GM21737 (cell line): ENCODE measurements around the gene RRP7A.
A peak's percentile ranks its signal among the peaks of the same experiment; 100 is the strongest.
"Not testable (repeated sequence)": the region's sequence is repeated elsewhere in the genome, so short reads cannot be mapped to it uniquely, and the experiment has no call there.

Experiments used
- ATAC-seq: cut with Tn5 transposase; IDR thresholded peaks from one replicate; pipeline ENCODE4 v1.9.1; 2021; ENCODE audit warnings: mild to moderate bottlenecking, moderate library complexity; ENCODE audit not compliant: unreplicated experiment

The RRP7A gene, protein sequence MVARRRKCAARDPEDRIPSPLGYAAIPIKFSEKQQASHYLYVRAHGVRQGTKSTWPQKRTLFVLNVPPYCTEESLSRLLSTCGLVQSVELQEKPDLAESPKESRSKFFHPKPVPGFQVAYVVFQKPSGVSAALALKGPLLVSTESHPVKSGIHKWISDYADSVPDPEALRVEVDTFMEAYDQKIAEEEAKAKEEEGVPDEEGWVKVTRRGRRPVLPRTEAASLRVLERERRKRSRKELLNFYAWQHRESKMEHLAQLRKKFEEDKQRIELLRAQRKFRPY

DNA sequence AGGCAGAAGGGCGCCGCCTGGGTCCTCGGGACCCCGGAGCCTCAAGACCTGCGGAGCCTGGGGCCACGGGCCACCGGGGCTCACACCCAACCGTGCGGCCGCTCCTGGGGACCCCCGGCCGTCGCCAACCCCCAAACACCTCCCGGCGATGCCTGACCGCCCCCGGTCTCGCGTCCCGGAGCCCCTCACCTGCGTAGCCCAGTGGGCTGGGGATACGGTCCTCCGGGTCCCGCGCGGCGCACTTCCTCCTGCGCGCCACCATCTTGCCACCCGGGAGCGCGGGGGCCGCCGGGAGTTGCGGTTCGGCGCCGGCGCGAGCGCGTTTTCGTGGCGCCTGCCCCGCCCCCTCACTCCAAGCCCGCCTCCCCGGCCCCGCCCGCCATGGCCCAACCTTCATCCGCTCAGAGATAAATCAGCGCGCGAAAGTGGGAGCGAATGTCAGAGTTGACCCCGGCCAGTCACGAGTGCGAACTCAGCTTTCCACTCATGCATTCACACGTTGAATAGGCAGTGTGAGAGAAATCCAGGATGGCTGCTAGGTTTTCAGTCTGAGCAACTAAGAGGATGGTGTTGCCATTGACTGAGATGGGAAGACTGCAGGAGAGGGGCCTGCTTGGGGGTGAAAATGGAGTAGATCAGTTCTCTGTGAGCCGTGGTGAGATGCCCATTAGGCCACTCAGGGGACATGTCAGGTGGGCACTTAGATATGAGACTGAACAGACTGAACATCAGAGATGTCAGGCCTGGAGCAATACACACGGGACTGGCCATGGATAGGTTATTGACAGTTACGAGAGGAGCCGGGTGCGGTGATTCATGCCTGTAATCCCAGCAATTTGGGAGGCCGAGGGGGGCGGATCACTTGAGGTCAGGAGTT is at the start of gene RRP7A:
Gene RRP7A (minus strand): TSS at position 272 of the 877 bp plus-strand sequence. CDS start 10 bp downstream, at position 262.
- ATAC-seq, result peak; percentile 82

GRCh38 chr22:42567950-42568349 is 48.4 kb upstream of the RRP7A start:
- not testable (repeated sequence) for ATAC-seq

DNA sequence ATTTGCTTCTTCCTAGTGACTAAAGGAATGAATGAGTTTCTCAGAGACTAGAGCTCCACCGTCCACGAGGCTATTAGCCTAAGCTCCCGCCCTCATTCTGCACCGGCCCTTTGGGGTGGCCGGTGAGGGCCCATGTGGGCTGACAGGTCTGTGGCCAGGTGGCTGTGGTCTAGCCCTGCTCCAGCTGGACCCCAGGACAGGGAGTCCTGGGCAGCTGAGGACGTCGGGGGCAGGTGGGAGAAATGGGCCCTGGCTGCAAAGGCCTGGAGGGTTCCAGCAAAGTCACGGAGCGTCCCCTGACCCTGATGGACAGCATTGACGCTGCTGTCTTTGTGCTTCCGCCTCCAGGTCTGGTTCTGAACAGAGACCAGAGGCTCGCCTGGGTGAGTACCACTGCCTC is 46.4 kb upstream of the RRP7A start:
- no peak for ATAC-seq

- ATAC-seq, result no peak
These were observed 45.1 kb upstream of the RRP7A start for GRCh38 chr22:42564699-42565098.

DNA sequence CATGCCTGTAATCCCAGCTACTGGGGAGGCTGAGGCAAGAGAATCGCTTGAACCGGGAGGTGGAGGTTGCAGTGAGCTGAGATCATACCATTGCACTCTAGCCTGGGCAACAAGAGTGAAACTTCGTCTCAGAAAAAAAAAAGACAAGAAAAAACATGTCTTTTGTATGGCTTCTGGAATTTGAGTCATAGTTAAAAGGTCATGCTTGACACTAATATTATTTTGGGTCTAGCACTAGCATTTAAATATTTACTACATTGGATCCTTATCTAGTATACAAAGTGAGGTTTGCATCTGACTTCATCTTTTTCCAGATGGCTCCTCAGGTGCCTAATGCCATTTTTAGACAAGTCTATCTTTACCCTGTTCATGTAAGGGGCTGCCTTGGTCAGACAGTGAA is 44.3 kb upstream of the RRP7A start:
- not testable (repeated sequence) for ATAC-seq

DNA sequence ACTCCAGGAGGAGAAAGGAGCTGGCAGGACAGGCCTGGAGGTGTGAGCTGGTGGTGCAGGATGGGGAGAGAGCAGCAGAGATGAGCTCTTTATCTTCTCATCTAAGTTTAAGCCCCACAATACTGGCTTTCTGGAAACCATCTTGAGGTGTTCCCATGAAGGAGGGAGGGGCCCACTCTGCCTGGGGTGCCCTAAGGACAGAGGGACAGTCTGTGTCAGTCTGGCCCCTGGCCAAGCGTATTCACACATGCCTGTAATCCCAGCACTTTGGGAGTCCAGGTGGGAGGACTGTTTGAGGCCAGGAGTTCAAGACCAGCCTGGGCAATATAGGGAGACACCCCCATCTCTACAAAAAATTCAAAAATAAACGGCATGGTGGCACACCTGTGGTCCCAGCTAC is 43.1 kb upstream of the RRP7A start:
- ATAC-seq, result no peak

DNA sequence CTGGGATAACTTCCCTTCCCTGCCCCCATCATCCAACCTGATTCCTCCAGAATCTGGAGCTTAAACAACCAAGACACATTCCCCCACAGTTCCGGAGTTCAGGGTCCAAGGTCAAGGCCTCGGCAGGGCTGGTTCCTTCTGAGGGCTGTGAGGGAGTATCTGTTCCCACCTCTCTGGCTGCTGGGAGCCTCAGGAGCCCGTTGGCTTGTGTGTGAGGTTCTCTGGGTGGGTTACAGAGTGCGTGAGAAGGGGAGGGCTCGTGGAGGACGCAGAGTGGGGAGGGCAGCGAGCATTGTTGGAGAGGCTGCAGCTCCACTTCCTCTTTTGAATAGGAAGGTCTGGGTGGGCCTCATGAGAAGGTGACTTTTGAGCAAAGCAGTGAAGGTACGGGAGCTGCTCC is 42.7 kb upstream of the RRP7A start:
- no peak for ATAC-seq

- ATAC-seq, result no peak
These were observed 42.3 kb upstream of the RRP7A start for GRCh38 chr22:42561856-42562255.

GRCh38 chr22:42560781-42561180 is 41.2 kb upstream of the RRP7A start:
- ATAC-seq, result no peak

DNA sequence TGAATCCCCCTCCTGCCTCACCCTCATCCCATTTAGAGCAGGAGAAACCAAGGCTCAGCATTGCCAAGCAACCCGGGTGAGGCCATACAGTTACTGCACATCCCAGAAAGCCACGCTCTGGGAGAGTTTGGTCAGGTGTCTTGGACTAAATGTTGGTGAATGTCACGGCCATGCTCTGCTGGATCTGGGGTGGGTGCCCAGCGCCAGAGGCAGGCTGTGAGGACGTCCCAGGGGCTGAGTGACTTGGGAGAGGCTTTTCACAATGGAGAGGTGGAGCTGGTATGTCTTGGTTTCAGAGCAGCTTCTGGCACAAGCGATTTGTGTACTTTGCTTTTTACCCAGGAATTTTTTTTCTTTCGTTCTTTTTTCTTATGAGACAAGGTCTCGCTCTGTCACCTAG is 40.8 kb upstream of the RRP7A start:
- ATAC-seq, result no peak

DNA sequence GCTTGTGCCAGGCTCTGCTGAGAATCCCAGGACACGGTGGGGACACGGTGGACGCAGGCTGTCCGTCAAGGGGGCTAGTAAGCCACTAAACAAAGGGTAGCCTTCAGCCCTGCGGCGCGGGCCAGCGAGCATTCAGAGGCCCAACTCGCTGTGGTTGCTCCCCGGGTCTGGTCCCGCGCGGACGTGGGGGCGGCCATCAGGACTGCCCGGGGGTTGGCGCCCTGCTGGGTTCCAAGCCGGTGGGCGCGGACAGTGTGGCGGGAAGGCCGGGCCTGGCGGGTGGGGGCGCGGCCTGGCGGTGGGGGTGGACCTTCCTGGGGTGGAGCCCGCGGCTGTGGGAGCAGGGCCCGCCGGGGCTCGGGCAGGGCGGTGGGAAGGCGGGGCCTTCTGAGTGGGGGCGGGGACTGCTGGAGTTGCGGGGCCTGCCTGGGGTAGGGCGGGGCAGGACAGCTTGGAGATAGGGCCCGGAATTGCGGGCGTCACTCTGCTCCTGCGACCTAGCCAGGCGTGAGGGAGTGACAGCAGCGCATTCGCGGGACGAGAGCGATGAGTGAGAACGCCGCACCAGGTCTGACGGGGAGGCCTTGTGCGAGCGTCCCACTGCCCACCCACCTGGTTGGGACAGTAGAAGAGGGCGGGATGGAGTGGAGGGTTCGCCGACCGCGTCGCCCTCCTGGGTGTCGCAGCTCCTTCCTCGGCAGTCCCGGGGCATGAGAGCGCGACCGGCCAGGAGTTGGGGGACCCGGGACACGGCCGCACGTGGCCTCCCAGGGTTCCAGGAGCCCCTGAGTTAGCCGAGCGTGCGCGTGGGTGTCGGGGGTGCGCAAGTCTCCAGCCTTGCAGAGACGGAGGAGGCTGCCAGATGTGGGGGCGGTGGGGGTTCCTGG is 34.1 kb upstream of the RRP7A start, which contains the start of gene SERHL2:
Gene SERHL2 (plus strand): TSS at position 482 of the 887 bp plus-strand sequence. CDS start 65 bp downstream, at position 547.
- ATAC-seq, result peak; percentile 58

- not testable (repeated sequence) for ATAC-seq
These were observed 32.7 kb upstream of the RRP7A start for GRCh38 chr22:42552294-42552647.

DNA sequence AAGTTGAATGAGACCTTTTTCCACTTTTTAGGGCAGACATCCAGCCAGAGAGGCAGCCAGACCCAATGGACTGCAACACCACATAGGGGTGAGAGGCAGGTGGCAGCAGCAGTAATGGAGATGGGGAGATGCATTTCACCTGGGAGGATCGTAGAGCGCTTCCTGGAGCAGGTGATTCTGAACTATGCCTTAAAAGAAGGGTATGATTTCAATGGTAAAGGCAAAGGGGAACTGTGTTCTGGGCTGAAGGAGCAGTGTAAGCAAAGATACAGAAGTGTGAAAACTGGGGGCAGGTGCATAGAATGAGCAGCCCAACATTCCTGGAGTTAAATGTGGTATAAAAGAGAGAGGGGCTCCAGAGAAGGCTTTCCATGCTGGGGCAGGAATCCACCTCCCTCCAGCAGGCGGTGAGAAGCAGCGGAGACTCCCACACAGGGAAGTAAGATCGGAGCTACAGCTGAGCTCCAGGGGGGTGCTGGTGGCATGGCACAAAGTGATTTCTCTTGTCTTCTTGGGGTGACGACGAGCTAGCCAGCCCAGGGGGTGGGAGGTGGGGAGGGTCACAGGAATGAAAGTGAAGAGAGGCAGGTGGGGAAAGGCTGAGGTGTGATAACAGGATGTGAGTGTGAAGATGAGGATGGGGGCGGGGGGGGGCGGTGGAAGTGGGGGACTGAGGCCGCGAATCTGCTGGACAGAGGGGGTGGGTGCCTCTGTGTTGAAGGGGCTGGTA is 29.9 kb upstream of the RRP7A start:
- ATAC-seq, result no peak

GRCh38 chr22:42548597-42549330 is 29.2 kb upstream of the RRP7A start:
- ATAC-seq, result no peak

GRCh38 chr22:42548126-42548525 is 28.5 kb upstream of the RRP7A start:
- not testable (repeated sequence) for ATAC-seq

DNA sequence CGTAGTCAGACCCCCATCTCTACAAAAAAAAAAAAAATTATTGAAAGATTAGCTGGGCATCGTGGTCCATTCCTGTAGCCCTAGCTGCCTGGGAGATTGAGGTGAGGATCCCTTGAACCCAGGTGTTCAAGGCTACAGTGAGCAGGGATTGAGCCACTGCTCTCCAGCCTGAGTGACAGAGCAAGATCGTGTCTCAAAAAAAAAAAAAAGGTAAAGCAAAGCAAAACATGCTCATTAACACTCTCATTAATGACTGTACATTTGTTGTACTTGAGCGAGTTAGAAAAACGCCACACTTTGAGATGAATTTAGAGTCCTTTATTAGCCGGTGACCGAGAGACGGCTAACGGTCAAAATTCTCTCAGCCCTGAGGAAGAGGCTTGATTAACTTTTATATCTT is 28.0 kb upstream of the RRP7A start:
- no peak for ATAC-seq

DNA sequence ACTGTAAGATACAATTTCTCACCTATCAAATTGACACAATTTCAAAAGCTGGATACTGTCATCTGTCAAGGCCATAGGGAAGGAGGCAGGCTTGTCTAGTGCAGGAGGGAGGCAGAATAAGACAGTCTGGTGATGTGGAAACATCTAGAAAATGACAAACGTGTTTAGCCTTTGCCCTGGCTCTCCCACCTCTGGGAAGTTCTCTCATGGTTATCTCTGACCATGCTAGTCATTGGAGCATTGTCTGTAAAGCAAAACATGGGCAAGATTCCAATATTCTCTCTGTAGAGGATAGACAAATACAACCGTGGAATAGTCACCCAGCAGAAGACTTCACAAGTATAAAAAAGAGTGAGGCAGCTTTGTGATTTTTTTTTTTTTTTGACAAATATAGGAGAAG is 25.1 kb upstream of the RRP7A start:
- no peak for ATAC-seq

DNA sequence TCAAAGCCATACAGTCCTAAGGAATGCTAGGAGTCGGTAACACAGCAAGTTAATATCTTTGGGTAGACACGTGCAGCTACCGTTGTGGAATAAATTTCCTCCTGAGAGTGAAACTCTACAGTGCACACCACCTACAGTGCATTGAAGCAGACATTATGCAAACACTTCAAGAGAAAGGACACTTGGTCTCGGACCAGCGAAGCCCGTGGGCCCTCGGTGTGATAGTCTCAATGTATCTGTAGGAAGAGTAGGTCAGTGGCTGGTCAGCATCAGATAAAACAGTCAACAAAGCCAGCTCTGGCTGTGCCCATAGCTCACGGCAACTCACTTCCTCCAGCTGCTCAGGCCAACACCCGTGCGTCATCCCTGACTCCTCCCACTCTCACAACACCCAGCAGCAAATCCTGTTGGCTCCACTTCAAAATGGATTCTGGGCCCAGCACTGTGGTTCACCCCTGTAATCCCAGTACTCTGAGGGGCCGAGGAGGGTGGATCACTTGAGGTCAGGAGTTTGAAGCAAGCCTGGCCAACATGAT is 19.7 kb upstream of the RRP7A start:
- peak; percentile 46 for ATAC-seq

GRCh38 chr22:42537199-42537831 is 17.7 kb upstream of the RRP7A start:
- ATAC-seq, result peak; percentile 46
